Caco-2 (cell line): ENCODE results near the gene PSTPIP1. TPM values are rescaled to one million over a fixed set of nuclear protein-coding genes. Genes with fewer than 3 reads are reported as not detected.

Source experiments
- BruUV-seq: library from RNA; stranded (reverse); fragments of 400-500 nt; replicated peaks from 2 replicates; lab custom pipeline; 2021; lab: Mats Ljungman, UMichigan
- CTCF ChIA-PET: fragments of 300-600 bp; sonication (Branson Sonifier 250); formaldehyde crosslinking; loops from one replicate; lab custom pipeline; 2022; ENCODE audit warnings: antibody characterized with exemption; lab: Charles Lee
- POLR2A ChIA-PET: fragments of 300-600 bp; sonication (Branson Sonifier 250); formaldehyde crosslinking; loops from one replicate; lab custom pipeline; 2022; ENCODE audit warnings: antibody characterized with exemption; lab: Charles Lee
- DNase-seq, 2 experiments: peaks; one replicate each; pipeline versions ENCODE4 v3.0.0 to v3.0.0-alpha.2; 2020 to 2022
- H3K27me3 ChIP-seq: replicated peaks from 2 replicates; pipeline ENCODE4 v1.6.0; 2011; ENCODE audit warnings: low read length; ENCODE audit not compliant: control insufficient read depth, insufficient read depth
- H3K36me3 ChIP-seq: 2 replicates; pipeline ENCODE4 v1.5.1; 2011; ENCODE audit warnings: low read length; ENCODE audit not compliant: control insufficient read depth, insufficient read depth
- H3K4me1 ChIP-seq: fragments of 250-450 bp; sonication (Bioruptor Pico); 2 replicates; pipeline ENCODE4 v1.5.1; 2020; ENCODE audit warnings: mild to moderate bottlenecking
- H3K4me3 ChIP-seq: 2 replicates; pipeline ENCODE4 v1.5.1; 2011; ENCODE audit warnings: low read depth, mild to moderate bottlenecking, control low read depth, low read length
- H3K9me3 ChIP-seq: fragments of 250-450 bp; sonication (Bioruptor Pico); 2 replicates; pipeline ENCODE4 v1.5.1; 2020; ENCODE audit warnings: mild to moderate bottlenecking, moderate library complexity
- H3K27ac Mint-ChIP-seq: one replicate; pipeline ENCODE4 v1.8.0; 2022; ENCODE audit warnings: mixed read lengths; ENCODE audit not compliant: unreplicated experiment
- H3K27me3 Mint-ChIP-seq: one replicate; pipeline ENCODE4 v1.8.0; 2022; ENCODE audit warnings: mixed read lengths; ENCODE audit not compliant: insufficient read depth, unreplicated experiment
- H3K36me3 Mint-ChIP-seq: one replicate; pipeline ENCODE4 v1.8.0; 2022; ENCODE audit warnings: mild to moderate bottlenecking, mixed read lengths; ENCODE audit not compliant: insufficient read depth, unreplicated experiment
- H3K4me1 Mint-ChIP-seq: one replicate; pipeline ENCODE4 v1.8.0; 2022; ENCODE audit warnings: low read depth, mixed read lengths; ENCODE audit not compliant: unreplicated experiment
- H3K4me3 Mint-ChIP-seq: one replicate; pipeline ENCODE4 v1.8.0; 2022; ENCODE audit warnings: mild to moderate bottlenecking, moderate library complexity, mixed read lengths; ENCODE audit not compliant: unreplicated experiment
- H3K9me3 Mint-ChIP-seq: one replicate; pipeline ENCODE4 v1.8.0; 2022; ENCODE audit warnings: mixed read lengths; ENCODE audit not compliant: unreplicated experiment
- CTCF ChIP-seq, 2 experiments: fragments of 200-600 bp in 1 of 2; IDR thresholded peaks; 1 replicate in 1 of 2; 2 replicates in 1 of 2; pipeline versions ENCODE4 v1.5.1 to v1.8.0; 2011 to 2022; ENCODE audit warnings: antibody characterized with exemption in 1 of 2, control low read depth in 1 of 2, inconsistent platforms in 1 of 2, low read depth in 1 of 2, low read length in 1 of 2, mild to moderate bottlenecking in 1 of 2, moderate library complexity in 1 of 2; ENCODE audit not compliant: insufficient read depth in 1 of 2, severe bottlenecking in 1 of 2, unreplicated experiment in 1 of 2
- intact Hi-C: fragments of 100-400 bp; cut with micrococcal nuclease; formaldehyde crosslinking; loops from one replicate; pipeline ENCODE4 v1.10.0; 2022; ENCODE audit not compliant: unreplicated experiment
- total RNA-seq: library from RNA; stranded (reverse); gene quantifications from 2 replicates; pipeline ENCODE4 v1.2.3, GENCODE V29; 2022

PSTPIP1 gene
- total RNA-seq, 1 experiment from 2014 or later: not detected

- no peaks in the 10 kb centered on the region for H3K27me3 Mint-ChIP-seq
- H3K36me3 Mint-ChIP-seq: no peaks in the 10 kb centered on the region
- Histone ChIP-seq H3K4me3 (no peak overlapping the region), H3K27me3 (no peaks in the 10 kb centered on the region), H3K36me3 (no peaks in the 10 kb centered on the region), H3K4me1 (no peaks in the 10 kb centered on the region), H3K9me3 (no peaks in the 10 kb centered on the region)
- H3K4me1 Mint-ChIP-seq: no peaks in the 10 kb centered on the region
- no peaks in the 10 kb centered on the region for H3K9me3 Mint-ChIP-seq
- ChIA-PET CTCF (no interaction called here), POLR2A (no interaction called here)
- intact Hi-C loops: no loop called here
- no TSS peak for BruUV-seq
- H3K4me3 Mint-ChIP-seq: no peak overlapping the region
- no peak for TF ChIP-seq CTCF (IDR thresholded peaks at IDR 0.05; ENCODE audit: insufficient read depth in 1 of 2, low read depth in 1 of 2, low read length in 1 of 2, severe bottlenecking in 1 of 2, unreplicated experiment in 1 of 2)
- no peak for DNase-seq
- no peak overlapping the region for H3K27ac Mint-ChIP-seq
Observed at GRCh38 chr15:76994496-76994895, 430 bp upstream of the PSTPIP1 start.

GRCh38 chr15:76996076-76996525 is 1.2 kb downstream of the PSTPIP1 start:
- no peak for TF ChIP-seq CTCF (IDR thresholded peaks at IDR 0.05; ENCODE audit: insufficient read depth in 1 of 2, low read depth in 1 of 2, low read length in 1 of 2, severe bottlenecking in 1 of 2, unreplicated experiment in 1 of 2)
- intact Hi-C loops: no loop called here

GRCh38 chr15:76996526-76997401 is 1.8 kb downstream of the PSTPIP1 start:
- Mint-ChIP-seq H3K27me3 (no peaks in the 10 kb centered on the region), H3K27ac (no peak overlapping the region), H3K4me1 (no peaks in the 10 kb centered on the region), H3K9me3 (no peaks in the 10 kb centered on the region), H3K4me3 (no peak overlapping the region), H3K36me3 (no peaks in the 10 kb centered on the region)
- no peak overlapping the region for H3K4me3 ChIP-seq
- no peak for DNase-seq
- H3K36me3 ChIP-seq: no peaks in the 10 kb centered on the region
- TF ChIP-seq CTCF (IDR thresholded peaks at IDR 0.05; ENCODE audit: insufficient read depth in 1 of 2, low read depth in 1 of 2, low read length in 1 of 2, severe bottlenecking in 1 of 2, unreplicated experiment in 1 of 2): no peak
- CTCF ChIA-PET: no interaction called here
- intact Hi-C loops: no loop called here
- BruUV-seq: no TSS peak
- H3K4me1 ChIP-seq: no peaks in the 10 kb centered on the region
- no peaks in the 10 kb centered on the region for H3K27me3 ChIP-seq
- H3K9me3 ChIP-seq: no peaks in the 10 kb centered on the region
- POLR2A ChIA-PET: no interaction called here

More at GRCh38 chr15:76996076-76996525, 1.2 kb downstream of the PSTPIP1 start:
- Mint-ChIP-seq H3K27ac (no peak overlapping the region), H3K4me1 (no peaks in the 10 kb centered on the region), H3K27me3 (no peaks in the 10 kb centered on the region), H3K9me3 (no peaks in the 10 kb centered on the region), H3K36me3 (no peaks in the 10 kb centered on the region), H3K4me3 (no peak overlapping the region)
- H3K4me1 ChIP-seq: no peaks in the 10 kb centered on the region
- BruUV-seq: no TSS peak
- CTCF ChIA-PET: no interaction called here
- no peaks in the 10 kb centered on the region for H3K9me3 ChIP-seq
- no peaks in the 10 kb centered on the region for H3K36me3 ChIP-seq
- DNase-seq: no peak
- H3K4me3 ChIP-seq: no peak overlapping the region
- POLR2A ChIA-PET: no interaction called here
- no peaks in the 10 kb centered on the region for H3K27me3 ChIP-seq
